H1 (cell line): ENCODE measurements around the gene MEGF11. TPM values are rescaled to one million over a fixed set of nuclear protein-coding genes. Genes with fewer than 3 reads are reported as not detected.

Experiments
- CREB1 ChIP-seq: IDR thresholded peaks from 2 replicates; pipeline ENCODE4 v1.6.1; 2012; ENCODE audit warnings: inconsistent platforms
- E2F6 ChIP-seq: IDR thresholded peaks from 2 replicates; pipeline ENCODE4 v1.6.1; 2012; ENCODE audit warnings: inconsistent platforms
- EP300 ChIP-seq, 2 experiments: IDR thresholded peaks; 1 replicate in 1 of 2; 2 replicates in 1 of 2; pipeline ENCODE4 v1.6.1; 2011 to 2012; ENCODE audit warnings: low read depth in 2 of 2, low read length in 2 of 2, mild to moderate bottlenecking in 2 of 2, borderline replicate concordance in 1 of 2, inconsistent platforms in 1 of 2, moderate library complexity in 1 of 2
- EZH2 ChIP-seq: fragments of 200-600 bp; sonication (generic); IDR thresholded peaks from 2 replicates; pipeline ENCODE4 v1.7.1; 2012; ENCODE audit warnings: low read depth, mild to moderate bottlenecking, moderate library complexity, low read length, inconsistent platforms; ENCODE audit not compliant: severe bottlenecking
- FOSL1 ChIP-seq: IDR thresholded peaks from 2 replicates; pipeline ENCODE4 v1.6.1; 2011; ENCODE audit warnings: mild to moderate bottlenecking, low read depth, low read length, moderate library complexity; ENCODE audit not compliant: insufficient read depth
- HDAC2 ChIP-seq, 2 experiments: fragments of 300-600 bp in 1 of 2; sonication (generic) in 1 of 2; IDR thresholded peaks; 2 replicates each; pipeline ENCODE4 v1.6.1; 2011 to 2012; ENCODE audit warnings: low read depth in 2 of 2, low read length in 2 of 2, mild to moderate bottlenecking in 2 of 2, moderate library complexity in 2 of 2, borderline replicate concordance in 1 of 2, inconsistent platforms in 1 of 2
- HDAC6 ChIP-seq: IDR thresholded peaks from one replicate; pipeline ENCODE4 v1.7.1; 2012; ENCODE audit warnings: low read depth, mild to moderate bottlenecking, inconsistent platforms, low read length, moderate library complexity
- JUND ChIP-seq: IDR thresholded peaks from 2 replicates; pipeline ENCODE4 v1.6.1; 2011; ENCODE audit warnings: mild to moderate bottlenecking, improper control_type of control experiment, low read length
- KDM4A ChIP-seq: IDR thresholded peaks from one replicate; pipeline ENCODE4 v1.7.1; 2012; ENCODE audit warnings: low read depth, mild to moderate bottlenecking, moderate library complexity, low read length, inconsistent platforms; ENCODE audit not compliant: severe bottlenecking
- KDM5A ChIP-seq: fragments of 200-600 bp; IDR thresholded peaks from 2 replicates; pipeline ENCODE4 v1.7.1; 2012; ENCODE audit warnings: mild to moderate bottlenecking, low read length, inconsistent platforms, mixed read lengths
- PHF8 ChIP-seq: fragments of 200-600 bp; sonication (generic); conservative IDR thresholded peaks from 2 replicates; pipeline ENCODE4 v1.7.1; 2012; ENCODE audit warnings: low read depth, mild to moderate bottlenecking, inconsistent platforms, low read length, moderate library complexity
- RAD21 ChIP-seq, 2 experiments: IDR thresholded peaks in 1 of 2; conservative IDR thresholded peaks in 1 of 2; 2 replicates each; pipeline ENCODE4 v1.6.1; 2011; ENCODE audit warnings: low read depth in 2 of 2, low read length in 2 of 2, improper control_type of control experiment in 1 of 2, inconsistent platforms in 1 of 2, mild to moderate bottlenecking in 1 of 2, moderate library complexity in 1 of 2
- RBBP5 ChIP-seq: IDR thresholded peaks from 2 replicates; pipeline ENCODE4 v1.7.1; 2012; ENCODE audit warnings: low read depth, mild to moderate bottlenecking, inconsistent platforms, low read length, moderate library complexity, borderline replicate concordance
- RNF2 ChIP-seq: fragments of 200-900, 300-1000 bp; sonication (generic); IDR thresholded peaks from 2 replicates; pipeline ENCODE4 v1.7.1; 2016; ENCODE audit warnings: borderline replicate concordance, low read depth, mild to moderate bottlenecking, antibody characterized with exemption, low read length; ENCODE audit not compliant: poor library complexity, severe bottlenecking; ENCODE audit errors: missing control alignments
- RXRA ChIP-seq: IDR thresholded peaks from 2 replicates; pipeline ENCODE4 v1.6.1; 2011; ENCODE audit warnings: low read depth, mild to moderate bottlenecking, low read length, moderate library complexity; ENCODE audit not compliant: insufficient read depth
- SIN3A ChIP-seq, 2 experiments: IDR thresholded peaks in 1 of 2; conservative IDR thresholded peaks in 1 of 2; 2 replicates each; pipeline ENCODE4 v1.6.1; 2011 to 2012; ENCODE audit warnings: low read length in 2 of 2, improper control_type of control experiment in 1 of 2, low read depth in 1 of 2, mild to moderate bottlenecking in 1 of 2
- SP2 ChIP-seq: IDR thresholded peaks from 2 replicates; pipeline ENCODE4 v1.6.1; 2012; ENCODE audit warnings: mild to moderate bottlenecking, low read length, inconsistent platforms
- SUZ12 ChIP-seq: fragments of 200-600 bp; sonication (generic); IDR thresholded peaks from 2 replicates; pipeline ENCODE4 v1.6.1; 2012; ENCODE audit warnings: mild to moderate bottlenecking, inconsistent platforms, low read length, moderate library complexity, mixed read lengths
- polyA plus RNA-seq, 7 experiments: library from polyadenylated mRNA; depleted of rRNA in 3 of 7; stranded (reverse) in 5 of 7; unstranded in 2 of 7; fragments of >200 nt in 5 of 7; fragments of 200-250 nt in 2 of 7; gene quantifications; 1 replicate in 5 of 7; 2 replicates in 1 of 7; 4 replicates in 1 of 7; pipeline versions ENCODE4 v1.2.1 to v1.2.3, GENCODE V29; 2011 to 2013; ENCODE audit warnings: missing spikeins in 2 of 7, mixed read lengths in 2 of 7
- total RNA-seq: library from RNA; stranded (reverse); fragmentation: NEBNext Ultra II Directional; extraction: Animal tissue kit (Norgen Biotek cat#: 25700); gene quantifications from 2 replicates; pipeline ENCODE4 v1.2.1, GENCODE V29; 2021
- TF ChIP-seq, protein P1 (sequence below): IDR thresholded peaks from 2 replicates; pipeline ENCODE4 v1.6.1; 2012; ENCODE audit warnings: low read length, inconsistent platforms

Gene MEGF11
- total and polyA plus RNA-seq, 2 of the 8 experiments (the other 6 are each of a cell fraction or from before 2014, with no cell fraction given) = 4.4 to 4.8 TPM

DNA sequence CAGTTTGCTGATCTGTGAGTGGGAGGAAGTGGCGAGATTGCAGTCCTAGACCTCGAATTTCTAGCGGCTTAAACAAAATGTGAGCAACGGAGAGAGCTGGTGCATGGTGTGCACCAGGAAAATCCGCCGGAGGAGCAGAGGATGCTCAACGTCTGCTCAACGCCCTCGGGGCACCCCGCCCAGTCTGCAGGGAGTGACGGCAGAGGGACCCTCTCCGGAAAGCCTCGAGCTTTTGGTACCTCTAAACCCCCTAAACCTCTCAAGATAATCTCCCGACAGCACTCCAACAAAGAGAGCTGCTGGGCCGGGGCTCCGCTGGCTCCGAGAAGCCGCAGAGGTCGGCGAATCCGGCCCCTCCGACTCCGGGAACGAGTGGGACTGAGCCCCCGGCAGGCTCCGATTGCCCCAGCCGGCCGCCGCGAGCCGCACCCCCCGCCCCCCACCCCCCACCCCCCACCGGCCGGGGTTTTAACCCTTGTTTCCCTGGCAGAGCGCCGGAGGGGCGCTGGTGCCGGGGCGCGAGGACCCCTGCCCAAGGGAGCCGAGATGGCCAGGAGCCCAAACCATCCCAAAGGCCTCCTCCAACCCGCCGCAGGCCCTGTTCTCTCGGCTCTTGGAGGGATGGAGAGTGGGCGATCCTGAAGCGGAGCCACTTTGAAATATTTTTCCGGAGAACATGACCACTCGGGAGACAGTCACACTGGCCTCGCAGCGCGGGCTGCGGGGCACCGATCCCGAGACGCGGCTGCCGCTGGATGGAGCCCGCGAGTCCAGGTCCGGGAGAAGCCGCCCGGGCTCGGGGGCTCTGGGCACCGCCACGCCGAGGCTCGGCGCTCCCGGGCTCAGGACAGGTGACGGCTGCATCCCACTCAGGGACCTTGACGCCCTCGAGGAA, 1.5 kb downstream of the MEGF11 start (continued):
- peak; percentile 45 to 60; a peak in 3 of 4 replicates for TF ChIP-seq RAD21 (IDR thresholded peaks at IDR 0.05 in 1 of 2, conservative IDR thresholded peaks at IDR 0.05 in 1 of 2; ENCODE audit: low read depth in 2 of 2, low read length in 2 of 2)
- TF ChIP-seq PHF8 = no peak
- no peak for TF ChIP-seq HDAC2 (IDR thresholded peaks at IDR 0.05; ENCODE audit: borderline replicate concordance in 1 of 2, low read depth in 2 of 2, low read length in 2 of 2)
- TF ChIP-seq SUZ12 = peak; percentile 54
- TF ChIP-seq KDM4A = peak; percentile 5
- TF ChIP-seq SIN3A (conservative IDR thresholded peaks at IDR 0.05 in 1 of 2, IDR thresholded peaks at IDR 0.05 in 1 of 2; ENCODE audit: low read depth in 1 of 2, low read length in 2 of 2) = no peak
- 0 out of 2 replicates have a peak, but pooled peaks have one; percentile 24 for TF ChIP-seq RBBP5
- peak; percentile 11 for TF ChIP-seq EZH2
- TF ChIP-seq, protein P1, sequence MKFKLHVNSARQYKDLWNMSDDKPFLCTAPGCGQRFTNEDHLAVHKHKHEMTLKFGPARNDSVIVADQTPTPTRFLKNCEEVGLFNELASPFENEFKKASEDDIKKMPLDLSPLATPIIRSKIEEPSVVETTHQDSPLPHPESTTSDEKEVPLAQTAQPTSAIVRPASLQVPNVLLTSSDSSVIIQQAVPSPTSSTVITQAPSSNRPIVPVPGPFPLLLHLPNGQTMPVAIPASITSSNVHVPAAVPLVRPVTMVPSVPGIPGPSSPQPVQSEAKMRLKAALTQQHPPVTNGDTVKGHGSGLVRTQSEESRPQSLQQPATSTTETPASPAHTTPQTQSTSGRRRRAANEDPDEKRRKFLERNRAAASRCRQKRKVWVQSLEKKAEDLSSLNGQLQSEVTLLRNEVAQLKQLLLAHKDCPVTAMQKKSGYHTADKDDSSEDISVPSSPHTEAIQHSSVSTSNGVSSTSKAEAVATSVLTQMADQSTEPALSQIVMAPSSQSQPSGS = no peak
- TF ChIP-seq SP2 = no peak
- no peak for TF ChIP-seq RXRA
- TF ChIP-seq KDM5A = no peak
- no peak for TF ChIP-seq E2F6
- TF ChIP-seq JUND = no peak
- TF ChIP-seq FOSL1 = no peak
- no peak for TF ChIP-seq RNF2
- TF ChIP-seq HDAC6 = no peak
- TF ChIP-seq EP300 (IDR thresholded peaks at IDR 0.05; ENCODE audit: borderline replicate concordance in 1 of 2, low read depth in 2 of 2, low read length in 2 of 2) = no peak
- TF ChIP-seq CREB1 = no peak
